GM19395 (cell line): ENCODE results near the gene TAS1R3.

Experiments
- ATAC-seq: cut with Tn5 transposase; IDR thresholded peaks from one replicate; pipeline ENCODE4 v1.9.1; 2021; ENCODE audit warnings: mild to moderate bottlenecking, moderate library complexity; ENCODE audit not compliant: unreplicated experiment

TAS1R3 gene

GRCh38 chr1:1320666-1321448 lies 10.2 kb upstream of the TAS1R3 start:
- no peak for ATAC-seq

DNA sequence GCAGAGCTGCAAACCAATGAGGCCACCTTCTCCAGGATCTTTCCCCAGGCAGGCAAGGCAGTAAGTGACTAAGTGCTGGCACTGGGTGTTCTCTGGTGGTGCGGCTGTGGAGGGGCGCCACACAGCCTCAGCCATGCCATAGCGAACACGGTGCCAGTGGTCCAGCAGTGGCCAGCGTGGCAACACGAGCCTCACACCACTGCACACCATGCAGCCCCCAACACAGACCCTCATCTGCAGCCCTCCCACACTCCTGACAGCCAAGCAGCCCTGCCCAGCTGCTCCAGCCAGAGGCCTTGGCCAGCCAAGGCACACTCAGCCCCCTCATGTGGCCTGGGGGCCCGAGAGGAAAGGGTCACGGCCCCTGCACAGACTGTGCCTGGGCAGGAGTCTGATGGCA lies 9.6 kb upstream of the TAS1R3 start:
- no peak for ATAC-seq

GRCh38 chr1:1322418-1322817 lies 8.7 kb upstream of the TAS1R3 start:
- no peak for ATAC-seq

DNA sequence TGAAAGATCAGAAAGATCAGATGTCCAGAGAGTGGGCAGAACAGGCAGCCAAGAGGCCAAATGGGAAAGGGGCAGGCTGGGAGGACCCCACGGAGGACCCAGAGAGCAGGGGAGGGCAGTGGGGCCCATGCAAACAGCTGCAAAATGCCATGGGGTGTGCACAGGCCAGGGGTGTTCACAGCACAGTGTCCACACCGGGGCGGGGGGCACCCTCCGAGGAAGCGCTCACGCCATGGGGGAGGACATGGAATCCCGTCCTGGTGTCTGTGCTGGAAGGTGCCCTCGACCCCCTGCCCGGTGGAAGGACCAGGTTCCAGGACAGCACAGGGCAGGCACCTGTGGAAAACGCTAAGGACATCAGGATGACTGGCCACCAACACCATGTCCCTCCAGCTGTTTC lies 8.1 kb upstream of the TAS1R3 start:
- ATAC-seq = no peak

GRCh38 chr1:1324084-1324523 lies 7.0 kb upstream of the TAS1R3 start:
- peak; percentile 30 for ATAC-seq

GRCh38 chr1:1324524-1325287 lies 6.4 kb upstream of the TAS1R3 start, which contains the start of the genes CPTP and INTS11:
Gene CPTP (plus strand): TSS chr1:1324802. CDS start chr1:1326911, 2,109 bp downstream.
Gene INTS11 (minus strand): TSS chr1:1324660. CDS start chr1:1324608, 52 bp downstream.
- ATAC-seq = peak; percentile 71

GRCh38 chr1:1325288-1326074 lies 5.6 kb upstream of the TAS1R3 start:
- no peak for ATAC-seq

DNA sequence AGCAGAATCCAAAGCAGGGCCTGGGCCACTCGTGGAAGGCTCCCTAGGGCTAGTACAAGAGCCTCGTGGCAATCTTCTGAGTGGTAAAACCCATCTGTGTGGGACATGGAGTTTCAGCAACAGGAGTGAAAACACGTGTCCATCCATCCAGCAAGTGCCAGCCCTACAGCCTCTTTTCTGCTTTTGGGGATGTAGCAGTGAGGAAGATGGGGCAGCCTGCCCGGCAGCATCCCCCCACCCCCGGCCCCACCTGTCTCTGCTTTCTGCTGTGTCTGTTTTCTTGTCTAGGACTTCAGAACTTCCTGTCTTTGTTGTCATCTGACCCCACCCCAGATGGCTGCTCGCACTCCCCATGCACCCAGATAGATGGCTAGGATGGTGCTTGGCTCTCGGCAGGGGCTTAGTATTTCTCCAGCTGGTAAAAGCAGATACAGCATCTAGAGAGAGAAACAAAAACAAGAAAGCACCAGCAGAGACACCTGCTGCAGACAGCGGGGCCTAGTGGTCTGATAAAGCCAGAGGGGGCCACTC lies 4.9 kb upstream of the TAS1R3 start:
- ATAC-seq = no peak

- ATAC-seq = no peak
Measured at GRCh38 chr1:1327291-1327690, 3.8 kb upstream of the TAS1R3 start.

GRCh38 chr1:1328254-1328653 lies 2.8 kb upstream of the TAS1R3 start:
- ATAC-seq = no peak

- no peak for ATAC-seq
Measured at GRCh38 chr1:1329304-1330210, 1.5 kb upstream of the TAS1R3 start.

DNA sequence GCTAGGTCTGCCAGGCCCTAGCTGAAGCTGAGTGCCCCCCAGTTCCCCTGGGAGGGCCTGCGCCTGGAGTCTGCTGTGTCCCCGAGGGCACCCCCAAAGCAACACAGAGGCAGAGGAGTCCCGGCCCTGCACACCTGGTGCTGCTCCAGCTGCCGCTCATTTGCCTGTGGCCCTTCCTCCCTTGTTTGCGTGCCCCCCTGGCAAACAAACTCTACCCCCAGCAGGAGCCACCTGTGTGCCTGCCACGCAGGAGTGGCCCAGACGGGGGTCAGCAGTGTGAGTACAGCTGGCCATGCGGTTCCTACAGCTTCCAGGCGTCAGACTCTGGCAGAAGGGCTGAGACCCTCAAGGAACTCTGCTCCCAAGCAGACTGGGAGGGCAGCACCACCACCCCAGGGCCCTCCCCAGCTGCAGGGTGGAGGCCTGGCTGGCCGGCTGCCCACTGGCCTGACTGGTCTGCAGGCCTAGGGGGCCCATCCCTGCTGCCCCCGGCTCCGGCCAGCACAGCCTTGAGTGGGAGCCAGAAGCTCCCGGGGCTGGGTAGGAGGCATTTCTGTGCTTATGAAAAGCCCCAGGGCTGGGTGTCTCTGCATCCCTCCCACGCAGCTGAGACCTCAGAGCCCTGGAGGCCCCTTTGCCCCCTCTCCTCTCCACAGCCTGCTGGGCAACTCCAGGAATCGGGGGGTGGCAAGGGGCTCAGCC lies 563 bp upstream of the TAS1R3 start:
- ATAC-seq = no peak

DNA sequence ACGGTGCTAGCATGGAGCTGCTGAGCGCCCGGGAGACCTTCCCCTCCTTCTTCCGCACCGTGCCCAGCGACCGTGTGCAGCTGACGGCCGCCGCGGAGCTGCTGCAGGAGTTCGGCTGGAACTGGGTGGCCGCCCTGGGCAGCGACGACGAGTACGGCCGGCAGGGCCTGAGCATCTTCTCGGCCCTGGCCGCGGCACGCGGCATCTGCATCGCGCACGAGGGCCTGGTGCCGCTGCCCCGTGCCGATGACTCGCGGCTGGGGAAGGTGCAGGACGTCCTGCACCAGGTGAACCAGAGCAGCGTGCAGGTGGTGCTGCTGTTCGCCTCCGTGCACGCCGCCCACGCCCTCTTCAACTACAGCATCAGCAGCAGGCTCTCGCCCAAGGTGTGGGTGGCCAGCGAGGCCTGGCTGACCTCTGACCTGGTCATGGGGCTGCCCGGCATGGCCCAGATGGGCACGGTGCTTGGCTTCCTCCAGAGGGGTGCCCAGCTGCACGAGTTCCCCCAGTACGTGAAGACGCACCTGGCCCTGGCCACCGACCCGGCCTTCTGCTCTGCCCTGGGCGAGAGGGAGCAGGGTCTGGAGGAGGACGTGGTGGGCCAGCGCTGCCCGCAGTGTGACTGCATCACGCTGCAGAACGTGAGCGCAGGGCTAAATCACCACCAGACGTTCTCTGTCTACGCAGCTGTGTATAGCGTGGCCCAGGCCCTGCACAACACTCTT lies 1.1 kb downstream of the TAS1R3 start:
- ATAC-seq = no peak

- no peak for ATAC-seq
Measured at GRCh38 chr1:1332774-1333480, 1.8 kb downstream of the TAS1R3 start.

DNA sequence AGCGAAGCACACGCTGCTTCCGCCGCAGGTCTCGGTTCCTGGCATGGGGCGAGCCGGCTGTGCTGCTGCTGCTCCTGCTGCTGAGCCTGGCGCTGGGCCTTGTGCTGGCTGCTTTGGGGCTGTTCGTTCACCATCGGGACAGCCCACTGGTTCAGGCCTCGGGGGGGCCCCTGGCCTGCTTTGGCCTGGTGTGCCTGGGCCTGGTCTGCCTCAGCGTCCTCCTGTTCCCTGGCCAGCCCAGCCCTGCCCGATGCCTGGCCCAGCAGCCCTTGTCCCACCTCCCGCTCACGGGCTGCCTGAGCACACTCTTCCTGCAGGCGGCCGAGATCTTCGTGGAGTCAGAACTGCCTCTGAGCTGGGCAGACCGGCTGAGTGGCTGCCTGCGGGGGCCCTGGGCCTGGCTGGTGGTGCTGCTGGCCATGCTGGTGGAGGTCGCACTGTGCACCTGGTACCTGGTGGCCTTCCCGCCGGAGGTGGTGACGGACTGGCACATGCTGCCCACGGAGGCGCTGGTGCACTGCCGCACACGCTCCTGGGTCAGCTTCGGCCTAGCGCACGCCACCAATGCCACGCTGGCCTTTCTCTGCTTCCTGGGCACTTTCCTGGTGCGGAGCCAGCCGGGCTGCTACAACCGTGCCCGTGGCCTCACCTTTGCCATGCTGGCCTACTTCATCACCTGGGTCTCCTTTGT lies 2.6 kb downstream of the TAS1R3 start:
- no peak for ATAC-seq

DNA sequence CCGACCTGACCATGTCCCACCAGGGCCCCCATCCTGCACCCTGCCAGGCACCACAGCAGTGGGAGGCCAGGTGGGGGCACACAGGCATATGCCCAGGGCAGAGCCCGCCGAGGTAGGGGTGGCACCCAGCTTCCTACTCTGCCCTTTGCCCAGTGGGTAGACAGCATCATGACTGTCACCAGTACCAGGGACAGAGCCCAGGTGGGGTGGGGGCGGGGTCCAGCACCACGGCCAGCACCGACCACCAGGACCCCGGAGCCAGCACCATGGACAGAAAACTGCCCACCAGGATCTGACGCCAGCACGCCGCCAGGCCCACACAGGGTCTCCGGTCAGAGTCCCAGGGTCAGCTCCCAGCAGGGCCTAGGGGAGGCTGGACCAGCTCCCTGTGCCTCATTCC lies 3.8 kb downstream of the TAS1R3 start:
- ATAC-seq = no peak

GRCh38 chr1:1335283-1335682 lies 4.2 kb downstream of the TAS1R3 start:
- ATAC-seq = no peak
